Gastrocnemius medialis (tissue), 4 donors: Measurements from ENCODE around the gene EPS8. TPM values are rescaled to one million over a fixed set of nuclear protein-coding genes. Genes with fewer than 3 reads are reported as not detected.

ENCODE experiments used
- ATAC-seq, 2 donors: fragments of 150-250 bp; one replicate each; pipeline ENCODE4 v1.9.1; 2016
- DNase-seq, 2 donors: peaks; one replicate each; pipeline ENCODE4 v3.0.0-alpha.2; 2019
- H3K27ac ChIP-seq, 4 donors: fragments of 200-600 bp; sonication (generic); 1 replicate in 1 of 4; 2 replicates in 3 of 4; pipeline ENCODE4 v1.5.1; 2016 to 2018; ENCODE audit warnings: mild to moderate bottlenecking in 2 of 4, moderate library complexity in 1 of 4
- H3K27me3 ChIP-seq, 3 donors: fragments of 200-600 bp; sonication (generic) in 2 of 3; 1 replicate in 1 of 3; 2 replicates in 2 of 3; pipeline versions ENCODE4 v1.5.1 to v1.6.0; 2016 to 2019; ENCODE audit warnings: mild to moderate bottlenecking in 1 of 3, moderate library complexity in 1 of 3
- H3K36me3 ChIP-seq, 2 donors: fragments of 200-600 bp; sonication (generic) in 1 of 2; one replicate each; pipeline ENCODE4 v1.5.1; 2017 to 2018
- H3K4me1 ChIP-seq, 2 donors: fragments of 200-600 bp; sonication (generic) in 1 of 2; one replicate each; pipeline ENCODE4 v1.5.1; 2016 to 2017; ENCODE audit warnings: mild to moderate bottlenecking in 2 of 2
- H3K4me3 ChIP-seq, 4 donors: fragments of 200-600 bp; sonication (generic) in 3 of 4; 1 replicate in 1 of 4; 2 replicates in 3 of 4; pipeline ENCODE4 v1.5.1; 2016 to 2019; ENCODE audit warnings: mild to moderate bottlenecking in 2 of 4
- H3K9me3 ChIP-seq, 3 donors: fragments of 200-600 bp; sonication (generic) in 2 of 3; 1 replicate in 1 of 3; 2 replicates in 2 of 3; pipeline ENCODE4 v1.5.1; 2016 to 2019
- POLR2A ChIP-seq, 2 donors: fragments of 450-650 bp; IDR thresholded peaks; one replicate each; pipeline ENCODE4 v1.6.1; 2017; ENCODE audit warnings: antibody characterized with exemption in 2 of 2, mild to moderate bottlenecking in 2 of 2, moderate library complexity in 2 of 2
- in situ Hi-C, 4 donors: fragments of 200-750 bp; cut with MboI; loops; one replicate each; pipeline versions ENCODE4 v1.15.0 to v1.8.0; 2017; ENCODE audit warnings: low sequenced_read_pairs in 4 of 4
- intact Hi-C: fragments of 100-400 bp; cut with DNase I; formaldehyde crosslinking; loops from one replicate; pipeline ENCODE4 v1.15.1; 2023; ENCODE audit warnings: low total_unique reads
- total RNA-seq, 4 donors: library from RNA; depleted of rRNA; stranded (reverse); fragments of >200 nt; gene quantifications; one replicate each; pipeline versions ENCODE4 v1.1.0 to v1.2.3, GENCODE V29; 2016
- TF ChIP-seq, protein P1 (sequence below), 5 experiments: fragments of 450-650 bp in 3 of 5; fragments of 200-600 bp in 2 of 5; sonication (generic) in 2 of 5; IDR thresholded peaks in 4 of 5; conservative IDR thresholded peaks in 1 of 5; 1 replicate in 4 of 5; 2 replicates in 1 of 5; pipeline ENCODE4 v1.5.1; 2016 to 2019; ENCODE audit warnings: antibody characterized with exemption in 5 of 5, mild to moderate bottlenecking in 3 of 5, moderate library complexity in 3 of 5

The EPS8 gene
- total RNA-seq, 4 donors from 2014 or later, result 26.8 to 48.4 (median 32.0) TPM

DNA sequence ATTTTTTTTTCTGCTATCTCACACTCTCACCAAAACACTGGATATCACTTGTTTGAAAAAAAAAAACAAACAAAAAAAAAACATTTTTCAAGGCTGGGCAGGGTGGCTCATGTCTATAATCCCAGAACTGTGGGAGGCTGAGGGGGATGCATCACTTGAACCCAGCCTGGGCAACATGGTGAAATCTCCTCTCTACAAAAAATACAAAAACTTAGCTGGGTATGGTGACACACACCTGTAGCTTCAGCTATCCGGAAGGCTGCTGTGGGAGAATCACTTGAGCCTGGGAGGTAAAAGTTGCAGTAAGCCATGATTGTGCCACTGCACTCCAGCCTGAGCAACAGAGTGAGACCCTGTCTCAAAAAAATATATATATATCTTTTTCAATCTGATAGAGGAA lies 66.2 kb downstream of the EPS8 start:
- intact Hi-C loops (no loop called here), in situ Hi-C loops (no loop called here)
- no peaks in the 10 kb centered on the region for H3K9me3 ChIP-seq
- peaks cover 11 to 19% of the 10 kb centered on the region in 2 donors for H3K4me1 ChIP-seq
- no peaks in the 10 kb centered on the region for H3K27me3 ChIP-seq
- TF ChIP-seq, protein P1, sequence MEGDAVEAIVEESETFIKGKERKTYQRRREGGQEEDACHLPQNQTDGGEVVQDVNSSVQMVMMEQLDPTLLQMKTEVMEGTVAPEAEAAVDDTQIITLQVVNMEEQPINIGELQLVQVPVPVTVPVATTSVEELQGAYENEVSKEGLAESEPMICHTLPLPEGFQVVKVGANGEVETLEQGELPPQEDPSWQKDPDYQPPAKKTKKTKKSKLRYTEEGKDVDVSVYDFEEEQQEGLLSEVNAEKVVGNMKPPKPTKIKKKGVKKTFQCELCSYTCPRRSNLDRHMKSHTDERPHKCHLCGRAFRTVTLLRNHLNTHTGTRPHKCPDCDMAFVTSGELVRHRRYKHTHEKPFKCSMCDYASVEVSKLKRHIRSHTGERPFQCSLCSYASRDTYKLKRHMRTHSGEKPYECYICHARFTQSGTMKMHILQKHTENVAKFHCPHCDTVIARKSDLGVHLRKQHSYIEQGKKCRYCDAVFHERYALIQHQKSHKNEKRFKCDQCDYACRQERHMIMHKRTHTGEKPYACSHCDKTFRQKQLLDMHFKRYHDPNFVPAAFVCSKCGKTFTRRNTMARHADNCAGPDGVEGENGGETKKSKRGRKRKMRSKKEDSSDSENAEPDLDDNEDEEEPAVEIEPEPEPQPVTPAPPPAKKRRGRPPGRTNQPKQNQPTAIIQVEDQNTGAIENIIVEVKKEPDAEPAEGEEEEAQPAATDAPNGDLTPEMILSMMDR (IDR thresholded peaks at IDR 0.05 in 4 of 5, conservative IDR thresholded peaks at IDR 0.05 in 1 of 5), result no peak
- TF ChIP-seq POLR2A (IDR thresholded peaks at IDR 0.05), result no peak
- ATAC-seq (no peak), DNase-seq (no peak)
- no peak overlapping the region for H3K4me3 ChIP-seq
- H3K36me3 ChIP-seq, result no peaks in the 10 kb centered on the region
- H3K27ac ChIP-seq, result no peak overlapping the region

DNA sequence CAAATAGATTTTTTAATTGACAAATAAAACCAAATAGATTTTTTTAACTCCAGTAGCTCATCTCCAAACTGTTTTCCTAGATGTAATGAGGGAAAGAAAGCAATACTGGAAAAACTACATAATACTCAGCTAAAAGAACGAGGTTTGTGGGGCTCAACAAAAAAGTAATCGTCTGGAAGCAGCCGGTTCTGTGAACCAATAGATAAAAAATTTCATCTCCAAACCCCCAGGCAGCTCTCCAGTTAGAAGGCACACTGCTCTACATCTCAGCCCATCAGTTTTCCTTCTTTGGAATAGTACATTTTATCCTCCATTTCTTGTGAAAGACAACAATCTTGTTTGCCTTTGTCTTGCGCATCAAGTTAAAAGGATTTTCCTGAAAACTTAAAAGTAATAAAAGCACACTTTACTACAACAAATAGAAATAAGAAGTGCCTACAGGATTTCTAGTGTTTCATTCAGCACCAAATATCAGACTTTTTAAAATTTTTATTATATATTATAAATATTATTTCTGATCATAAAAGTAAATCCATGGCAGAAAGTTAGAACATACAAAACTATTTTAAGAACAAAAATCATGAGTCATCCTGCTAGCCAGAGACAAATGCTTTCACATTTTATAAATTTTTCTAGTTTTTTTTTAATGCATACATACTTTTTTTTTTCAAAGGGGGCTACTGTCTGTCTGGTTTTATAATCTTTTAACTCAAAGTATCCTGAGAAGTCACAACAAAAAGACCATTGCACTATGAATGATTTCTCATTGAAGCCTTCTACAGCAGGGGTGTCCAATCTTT lies 67.7 kb downstream of the EPS8 start:
- H3K27ac ChIP-seq, result no peak overlapping the region
- H3K4me3 ChIP-seq, result no peak overlapping the region
- H3K36me3 ChIP-seq, result no peaks in the 10 kb centered on the region
- ATAC-seq, result no peak
- no peak for DNase-seq
- H3K9me3 ChIP-seq, result no peaks in the 10 kb centered on the region
- TF ChIP-seq, protein P1 (IDR thresholded peaks at IDR 0.05 in 4 of 5, conservative IDR thresholded peaks at IDR 0.05 in 1 of 5), result no peak
- TF ChIP-seq POLR2A (IDR thresholded peaks at IDR 0.05), result no peak
- intact Hi-C loops (no loop called here), in situ Hi-C loops (no loop called here)
- H3K27me3 ChIP-seq, result no peaks in the 10 kb centered on the region
- peaks cover 14 to 22% of the 10 kb centered on the region in 2 donors for H3K4me1 ChIP-seq

DNA sequence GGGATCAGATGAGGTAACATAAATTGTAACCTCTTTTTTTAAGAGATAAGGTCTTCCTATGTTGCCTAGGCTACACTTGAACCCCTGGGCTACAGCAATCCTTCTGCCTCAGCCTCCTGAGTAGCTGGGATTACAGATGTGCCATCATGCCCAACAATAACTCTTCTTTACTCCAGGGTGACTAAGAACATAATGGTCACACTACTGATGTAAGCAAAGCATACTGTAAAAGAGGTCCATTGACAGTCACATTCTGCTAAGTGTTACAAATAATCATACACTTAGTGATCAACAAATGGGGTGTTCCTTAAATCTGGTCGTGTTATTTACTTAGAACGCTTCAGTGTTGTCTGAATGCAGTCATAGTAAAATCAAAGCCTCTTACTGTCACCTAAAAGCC lies 68.9 kb downstream of the EPS8 start:
- no peak for ATAC-seq
- Histone ChIP-seq H3K4me1 (peaks cover 17 to 27% of the 10 kb centered on the region in 2 donors), H3K4me3 (no peak overlapping the region), H3K9me3 (no peaks in the 10 kb centered on the region), H3K27me3 (no peaks in the 10 kb centered on the region), H3K36me3 (no peaks in the 10 kb centered on the region), H3K27ac (no peak overlapping the region)
- TF ChIP-seq, protein P1 (IDR thresholded peaks at IDR 0.05 in 4 of 5, conservative IDR thresholded peaks at IDR 0.05 in 1 of 5), result no peak
- no peak for TF ChIP-seq POLR2A (IDR thresholded peaks at IDR 0.05)
- intact Hi-C loops, result no loop called here
- no peak for DNase-seq
- in situ Hi-C loops, result no loop called here

DNA sequence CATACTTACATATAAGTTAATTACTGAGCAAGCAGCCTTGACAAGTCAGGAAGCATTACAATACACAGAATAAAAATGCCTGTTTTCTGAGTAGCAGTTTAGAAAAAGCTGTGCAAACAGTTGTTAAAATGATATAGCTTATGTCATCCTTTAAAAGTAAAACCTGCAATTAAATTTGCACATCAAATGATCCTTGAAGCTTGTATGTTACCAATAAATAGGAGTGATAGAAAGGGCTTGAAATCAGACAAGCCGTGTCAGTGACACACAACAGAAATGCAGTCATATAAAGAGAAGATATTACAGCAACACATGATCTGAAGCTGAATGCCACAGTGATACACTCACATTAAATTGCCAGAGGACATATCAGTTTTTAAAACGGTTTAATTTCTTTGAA lies 70.0 kb downstream of the EPS8 start:
- Histone ChIP-seq H3K4me1 (peaks cover 17 to 27% of the 10 kb centered on the region in 2 donors), H3K9me3 (no peaks in the 10 kb centered on the region), H3K36me3 (no peaks in the 10 kb centered on the region), H3K4me3 (no peak overlapping the region), H3K27ac (no peak overlapping the region), H3K27me3 (no peaks in the 10 kb centered on the region)
- TF ChIP-seq, protein P1 (IDR thresholded peaks at IDR 0.05 in 4 of 5, conservative IDR thresholded peaks at IDR 0.05 in 1 of 5), result no peak
- no peak for TF ChIP-seq POLR2A (IDR thresholded peaks at IDR 0.05)
- no peak for DNase-seq
- in situ Hi-C loops, result no loop called here
- no peak for ATAC-seq
- intact Hi-C loops, result no loop called here
